SK-N-SH treated with all-trans-retinoic acid at 6 μM for 48 hours (cell line): ENCODE data around the gene ZHX3.

Source experiments
- ATAC-seq: fragments of 200-7000 bp; cut with Tn5 transposase; 3 replicates; pipeline ENCODE4 v1.9.1; 2020; ENCODE audit warnings: mild to moderate bottlenecking, moderate library complexity
- ARNTL ChIP-seq: fragments of 450-650 bp; formaldehyde crosslinking; IDR thresholded peaks from 2 replicates; pipeline ENCODE4 v1.5.0; 2020; ENCODE audit warnings: low read depth, mild to moderate bottlenecking, moderate library complexity, borderline replicate concordance
- BACH2 ChIP-seq: fragments of 250-450 bp; sonication (Bioruptor Pico); IDR thresholded peaks from 2 replicates; pipeline ENCODE4 v1.9.0; 2021; ENCODE audit warnings: mild to moderate bottlenecking, borderline replicate concordance
- CSDC2 ChIP-seq: fragments of 250-450 bp; sonication (Bioruptor Pico); IDR thresholded peaks from 2 replicates; pipeline ENCODE4 v1.5.0; 2020; ENCODE audit warnings: mild to moderate bottlenecking, moderate library complexity
- CSRNP3 ChIP-seq: fragments of 250-450 bp; sonication (Bioruptor Pico); IDR thresholded peaks from 2 replicates; pipeline ENCODE4 v1.5.1; 2021; ENCODE audit warnings: mild to moderate bottlenecking, moderate library complexity
- ESRRG ChIP-seq: fragments of 250-450 bp; sonication (Bioruptor Pico); IDR thresholded peaks from 2 replicates; pipeline ENCODE4 v1.6.1; 2021; ENCODE audit warnings: mild to moderate bottlenecking
- GLIS3 ChIP-seq: fragments of 250-450 bp; sonication (Bioruptor Pico); IDR thresholded peaks from 2 replicates; pipeline ENCODE4 v1.5.0; 2020; ENCODE audit warnings: mild to moderate bottlenecking, moderate library complexity
- ISL1 ChIP-seq: fragments of 250-450 bp; sonication (Bioruptor Pico); IDR thresholded peaks from 2 replicates; pipeline ENCODE4 v2.1.2; 2022; ENCODE audit warnings: mild to moderate bottlenecking, moderate library complexity
- OSR1 ChIP-seq: fragments of 250-450 bp; sonication (Bioruptor Pico); IDR thresholded peaks from 2 replicates; pipeline ENCODE4 v1.8.0; 2022; ENCODE audit warnings: moderate library complexity, mild to moderate bottlenecking, inconsistent platforms
- POU6F1 ChIP-seq: fragments of 250-450 bp; sonication (Bioruptor Pico); IDR thresholded peaks from 2 replicates; pipeline ENCODE4 v1.8.0; 2021; ENCODE audit warnings: low read depth, mild to moderate bottlenecking, moderate library complexity, borderline replicate concordance
- PPARA ChIP-seq: fragments of 250-450 bp; sonication (Bioruptor Pico); IDR thresholded peaks from 2 replicates; pipeline ENCODE4 v1.5.0; 2020; ENCODE audit warnings: mild to moderate bottlenecking, borderline replicate concordance
- RARB ChIP-seq: fragments of 250-450 bp; sonication (Bioruptor Pico); IDR thresholded peaks from 2 replicates; pipeline ENCODE4 v1.8.0; 2021; ENCODE audit warnings: mild to moderate bottlenecking, moderate library complexity
- SNAI2 ChIP-seq: fragments of 250-450 bp; sonication (Bioruptor Pico); IDR thresholded peaks from 2 replicates; pipeline ENCODE4 v1.5.0; 2020; ENCODE audit warnings: mild to moderate bottlenecking, moderate library complexity
- TOX ChIP-seq: fragments of 250-450 bp; sonication (Bioruptor Pico); IDR thresholded peaks from 2 replicates; pipeline ENCODE4 v1.8.0; 2021; ENCODE audit warnings: mild to moderate bottlenecking, moderate library complexity, borderline replicate concordance
- TSHZ2 ChIP-seq: fragments of 250-450 bp; sonication (Bioruptor Pico); IDR thresholded peaks from 2 replicates; pipeline ENCODE4 v1.5.0; 2020; ENCODE audit warnings: mild to moderate bottlenecking, moderate library complexity
- ZFP30 ChIP-seq: fragments of 450-650 bp; formaldehyde crosslinking; IDR thresholded peaks from 2 replicates; pipeline ENCODE4 v1.5.0; 2022; ENCODE audit warnings: mild to moderate bottlenecking, moderate library complexity
- ZNF565 ChIP-seq: fragments of 450-650 bp; formaldehyde crosslinking; conservative IDR thresholded peaks from 2 replicates; pipeline ENCODE4 v1.5.0; 2020; ENCODE audit warnings: low read depth, mild to moderate bottlenecking, moderate library complexity
- ZNF70 ChIP-seq: fragments of 450-650 bp; formaldehyde crosslinking; IDR thresholded peaks from 2 replicates; pipeline ENCODE4 v1.5.0; 2020; ENCODE audit warnings: mild to moderate bottlenecking, moderate library complexity
- ZNF8 ChIP-seq: fragments of 450-650 bp; formaldehyde crosslinking; IDR thresholded peaks from 2 replicates; pipeline ENCODE4 v1.5.0; 2020; ENCODE audit warnings: mild to moderate bottlenecking, moderate library complexity

The ZHX3 gene

GRCh38 chr20:41361757-41362747 lies 44.5 kb upstream of the ZHX3 start (continued):
- TF ChIP-seq TSHZ2 (CRISPR knock-in tag): no peak
- no peak for TF ChIP-seq TOX (CRISPR knock-in tag)
- TF ChIP-seq ARNTL (CRISPR knock-in tag): no peak
- no peak for TF ChIP-seq ZNF565 (CRISPR knock-in tag)
- no peak for TF ChIP-seq CSDC2 (CRISPR knock-in tag)
- no peak for TF ChIP-seq CSRNP3 (CRISPR knock-in tag)
- no peak for TF ChIP-seq RARB (CRISPR knock-in tag)

GRCh38 chr20:41360831-41361756 lies 43.6 kb upstream of the ZHX3 start:
- no peak for TF ChIP-seq ZFP30
- peak; percentile 7; the same call in 1 of the 3 replicates for ATAC-seq

- ATAC-seq: no peak
- TF ChIP-seq ZNF8 (CRISPR knock-in tag): no peak
- no peak for TF ChIP-seq PPARA (CRISPR knock-in tag)
- TF ChIP-seq ZNF565 (CRISPR knock-in tag): no peak
- no peak for TF ChIP-seq BACH2 (CRISPR knock-in tag)
- no peak for TF ChIP-seq ZNF70 (CRISPR knock-in tag)
- TF ChIP-seq OSR1 (CRISPR knock-in tag): no peak
- no peak for TF ChIP-seq ZFP30
- TF ChIP-seq ARNTL (CRISPR knock-in tag): no peak
- no peak for TF ChIP-seq ISL1 (CRISPR knock-in tag)
Measured at GRCh38 chr20:41359541-41360011, 42.0 kb upstream of the ZHX3 start.

- no peak for ATAC-seq
- no peak for TF ChIP-seq GLIS3 (CRISPR knock-in tag)
- no peak for TF ChIP-seq ZNF565 (CRISPR knock-in tag)
- no peak for TF ChIP-seq BACH2 (CRISPR knock-in tag)
- TF ChIP-seq ESRRG: no peak
- no peak for TF ChIP-seq TSHZ2 (CRISPR knock-in tag)
- no peak for TF ChIP-seq OSR1 (CRISPR knock-in tag)
- no peak for TF ChIP-seq SNAI2 (CRISPR knock-in tag)
- no peak for TF ChIP-seq ZFP30
- TF ChIP-seq POU6F1: no peak
- no peak for TF ChIP-seq CSRNP3 (CRISPR knock-in tag)
- TF ChIP-seq TOX (CRISPR knock-in tag): no peak
Measured at GRCh38 chr20:41358717-41359116, 41.2 kb upstream of the ZHX3 start.
